SK-N-SH (cell line): ENCODE data around the gene IGFBP7. TPM values are rescaled to one million over a fixed set of nuclear protein-coding genes. Genes with fewer than 3 reads are reported as not detected.
A peak's percentile ranks its signal among the peaks of the same experiment; 100 is the strongest.

Source experiments
- CTCF ChIA-PET: fragments of 300-600, 350-600 bp; formaldehyde crosslinking; extraction: SDS; loops from one replicate; lab custom pipeline; 2021; lab: Yijun Ruan, JAX
- POLR2A ChIA-PET: fragments of 350-600 bp; sonication (Branson Sonifier 250); formaldehyde crosslinking; extraction: SDS; loops from one replicate; lab custom pipeline; 2020; ENCODE audit warnings: antibody characterized with exemption, inconsistent platforms; lab: Yijun Ruan, JAX
- DNase-seq: peaks from one replicate; pipeline ENCODE4 v3.0.0; 2012
- H2AFZ ChIP-seq: fragments of 200-600 bp; sonication (generic); 2 replicates; pipeline ENCODE4 v1.8.1; 2016; ENCODE audit warnings: antibody characterized with exemption, mild to moderate bottlenecking, low read depth
- H3F3A ChIP-seq: fragments of 200-600 bp; sonication (generic); replicated peaks from 2 replicates; pipeline ENCODE3; 2016; ENCODE audit warnings: antibody characterized with exemption, mild to moderate bottlenecking; ENCODE audit not compliant: insufficient read depth
- H3K27ac ChIP-seq, 2 experiments: fragments of 200-500 bp in 1 of 2; fragments of 200-600 bp in 1 of 2; sonication (Bioruptor generic) in 1 of 2; sonication (generic), shearing (Covaris generic) in 1 of 2; 2 replicates each; pipeline versions ENCODE4 v1.5.1 to v1.6.1; 2014 to 2016; ENCODE audit warnings: low read depth in 2 of 2, inconsistent platforms in 1 of 2, low read length in 1 of 2, mild to moderate bottlenecking in 1 of 2, mixed read lengths in 1 of 2
- H3K27me3 ChIP-seq: fragments of 200-600 bp; sonication (generic), shearing (Covaris generic); 2 replicates; pipeline ENCODE4 v1.6.1; 2016; ENCODE audit warnings: mixed run types; ENCODE audit not compliant: insufficient read depth
- H3K36me3 ChIP-seq, 2 experiments: fragments of 200-500 bp in 1 of 2; fragments of 200-600 bp in 1 of 2; sonication (Bioruptor generic) in 1 of 2; sonication (generic) in 1 of 2; replicated peaks in 1 of 2; 2 replicates each; pipeline versions ENCODE3 to v1.5.1; 2014 to 2016; ENCODE audit warnings: low read length in 1 of 2, mild to moderate bottlenecking in 1 of 2; ENCODE audit not compliant: insufficient read depth in 2 of 2, control insufficient read depth in 1 of 2
- H3K4me1 ChIP-seq, 2 experiments: fragments of 200-500 bp in 1 of 2; fragments of 200-600 bp in 1 of 2; sonication (Bioruptor generic) in 1 of 2; sonication (generic), shearing (Covaris generic) in 1 of 2; 2 replicates each; pipeline versions ENCODE4 v1.5.1 to v1.6.1; 2014 to 2016; ENCODE audit warnings: low read depth in 1 of 2, low read length in 1 of 2, mixed run types in 1 of 2; ENCODE audit not compliant: insufficient read depth in 2 of 2, control insufficient read depth in 1 of 2
- H3K4me2 ChIP-seq: fragments of 200-600 bp; sonication (generic), shearing (Covaris generic); 2 replicates; pipeline ENCODE4 v1.6.1; 2017; ENCODE audit warnings: mixed run types
- H3K4me3 ChIP-seq, 2 experiments: fragments of 200-500 bp in 1 of 2; fragments of 200-600 bp in 1 of 2; sonication (Bioruptor generic) in 1 of 2; sonication (generic), shearing (Covaris generic) in 1 of 2; 2 replicates each; pipeline versions ENCODE4 v1.5.1 to v1.8.1; 2014 to 2016; ENCODE audit warnings: low read depth in 2 of 2, inconsistent platforms in 1 of 2, low read length in 1 of 2, mild to moderate bottlenecking in 1 of 2, mixed read lengths in 1 of 2, moderate library complexity in 1 of 2
- H3K79me2 ChIP-seq: fragments of 200-600 bp; sonication (generic); 2 replicates; pipeline ENCODE4 v1.8.1; 2017; ENCODE audit warnings: mild to moderate bottlenecking; ENCODE audit not compliant: insufficient read depth
- H3K9ac ChIP-seq: fragments of 200-600 bp; sonication (generic); 2 replicates; pipeline ENCODE4 v1.6.1; 2017; ENCODE audit warnings: mixed run types
- H3K9me2 ChIP-seq: fragments of 200-600 bp; sonication (generic); 2 replicates; pipeline ENCODE4 v1.6.1; 2017; ENCODE audit warnings: mixed run types
- H3K9me3 ChIP-seq: fragments of 200-600 bp; sonication (generic); 2 replicates; pipeline ENCODE4 v1.6.1; 2017; ENCODE audit warnings: mixed run types, mild to moderate bottlenecking, moderate library complexity
- H4K20me1 ChIP-seq: fragments of 200-600 bp; sonication (generic); 2 replicates; pipeline ENCODE4 v1.6.1; 2017; ENCODE audit warnings: mild to moderate bottlenecking, mixed run types; ENCODE audit not compliant: insufficient read depth
- EP300 ChIP-seq, 2 experiments: IDR thresholded peaks; 2 replicates each; pipeline versions ENCODE4 v1.4.0 to v1.6.1; 2012; ENCODE audit warnings: borderline replicate concordance in 1 of 2, low read depth in 1 of 2, low read length in 1 of 2
- FOXJ3 ChIP-seq: sonication (generic); formaldehyde crosslinking; IDR thresholded peaks from 2 replicates; pipeline ENCODE4 v1.5.1; 2020; ENCODE audit warnings: mild to moderate bottlenecking, missing genetic modification reagents
- GABPA ChIP-seq: IDR thresholded peaks from 2 replicates; pipeline ENCODE4 v1.4.0; 2012; ENCODE audit warnings: low read depth, mild to moderate bottlenecking
- IRF3 ChIP-seq: fragments of 150-350 bp; IDR thresholded peaks from 2 replicates; pipeline ENCODE4 v1.6.1; 2016; ENCODE audit warnings: mild to moderate bottlenecking, low read depth, low read length
- JUND ChIP-seq: IDR thresholded peaks from 2 replicates; pipeline ENCODE4 v1.4.0; 2012
- MEF2A ChIP-seq: IDR thresholded peaks from 2 replicates; pipeline ENCODE4 v1.4.0; 2012; ENCODE audit warnings: low read depth, borderline replicate concordance
- RXRA ChIP-seq: IDR thresholded peaks from 2 replicates; pipeline ENCODE4 v1.4.0; 2012; ENCODE audit warnings: low read depth, mild to moderate bottlenecking, borderline replicate concordance
- TCF12 ChIP-seq: IDR thresholded peaks from 2 replicates; pipeline ENCODE4 v1.4.0; 2012
- YY1 ChIP-seq: IDR thresholded peaks from 2 replicates; pipeline ENCODE4 v1.4.0; 2012; ENCODE audit warnings: low read depth, mild to moderate bottlenecking
- WGBS: methylation state at CpG from one replicate; pipeline ENCODE4 v1.1.6; 2017; ENCODE audit warnings: low lambda C conversion rate; 5-methylcytosine and 5-hydroxymethylcytosine counted together
- polyA plus RNA-seq, 3 experiments: library from polyadenylated mRNA; depleted of rRNA; stranded (reverse); fragments of >200 nt; gene quantifications; 2 replicates each; pipeline ENCODE4 v1.2.3, GENCODE V29; 2012
- TF ChIP-seq, protein P1 (sequence below): IDR thresholded peaks from 2 replicates; pipeline ENCODE4 v1.4.0; 2012; ENCODE audit warnings: low read depth, borderline replicate concordance
- TF ChIP-seq, protein P2 (sequence below): fragments of 200-600 bp; sonication (generic); IDR thresholded peaks from 2 replicates; pipeline ENCODE4 v1.6.1; 2017; ENCODE audit warnings: antibody characterized with exemption, mild to moderate bottlenecking, moderate library complexity

The IGFBP7 gene
- polyA plus RNA-seq, 1 of the 3 experiments (the other 2 are of a cell fraction) = 0.38 TPM

DNA sequence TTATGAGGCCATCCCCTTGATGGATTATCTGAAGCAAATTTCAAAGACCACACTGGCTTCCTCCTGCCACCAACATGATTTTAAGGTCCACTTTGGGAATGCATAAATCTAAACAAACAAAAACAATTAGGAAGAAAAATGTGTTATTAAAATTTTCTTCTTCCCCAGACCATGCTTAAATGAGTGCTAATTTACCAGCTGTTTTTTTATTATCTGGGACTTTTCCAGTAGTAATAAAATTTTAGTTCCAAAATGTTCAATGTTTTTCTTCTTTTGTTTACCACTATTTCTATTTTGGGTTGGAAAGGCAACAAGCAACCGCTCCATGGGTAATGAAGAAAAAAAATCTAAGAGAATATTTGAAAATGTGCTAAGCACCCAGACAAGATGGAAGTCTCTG lies 69.2 kb downstream of the IGFBP7 start:
- Histone ChIP-seq H3K36me3 (no peaks in the 10 kb centered on the region), H4K20me1 (no peaks in the 10 kb centered on the region), H3K4me2 (no peak overlapping the region), H3K27ac (no peak overlapping the region), H3F3A (peaks cover 16% of the 10 kb centered on the region), H3K9ac (no peak overlapping the region), H3K27me3 (no peaks in the 10 kb centered on the region), H3K4me1 (peaks cover 7 to 12% of the 10 kb centered on the region in 2 experiments; a peak in 3 of 4 replicates), H3K79me2 (no peaks in the 10 kb centered on the region), H3K9me3 (no peaks in the 10 kb centered on the region), H3K9me2 (no peaks in the 10 kb centered on the region), H2AFZ (no peak overlapping the region), H3K4me3 (no peak overlapping the region)
- WGBS = 86% methylated on average over 1 of the region's 1 CpG
- no peak for TF ChIP-seq FOXJ3 (CRISPR knock-in tag)
- TF ChIP-seq TCF12 = no peak
- TF ChIP-seq JUND = no peak
- no peak for TF ChIP-seq RXRA
- TF ChIP-seq EP300 (IDR thresholded peaks at IDR 0.05; ENCODE audit: borderline replicate concordance in 1 of 2, low read depth in 1 of 2, low read length in 1 of 2) = no peak
- TF ChIP-seq GABPA = no peak
- TF ChIP-seq YY1 = no peak
- TF ChIP-seq, protein P1, sequence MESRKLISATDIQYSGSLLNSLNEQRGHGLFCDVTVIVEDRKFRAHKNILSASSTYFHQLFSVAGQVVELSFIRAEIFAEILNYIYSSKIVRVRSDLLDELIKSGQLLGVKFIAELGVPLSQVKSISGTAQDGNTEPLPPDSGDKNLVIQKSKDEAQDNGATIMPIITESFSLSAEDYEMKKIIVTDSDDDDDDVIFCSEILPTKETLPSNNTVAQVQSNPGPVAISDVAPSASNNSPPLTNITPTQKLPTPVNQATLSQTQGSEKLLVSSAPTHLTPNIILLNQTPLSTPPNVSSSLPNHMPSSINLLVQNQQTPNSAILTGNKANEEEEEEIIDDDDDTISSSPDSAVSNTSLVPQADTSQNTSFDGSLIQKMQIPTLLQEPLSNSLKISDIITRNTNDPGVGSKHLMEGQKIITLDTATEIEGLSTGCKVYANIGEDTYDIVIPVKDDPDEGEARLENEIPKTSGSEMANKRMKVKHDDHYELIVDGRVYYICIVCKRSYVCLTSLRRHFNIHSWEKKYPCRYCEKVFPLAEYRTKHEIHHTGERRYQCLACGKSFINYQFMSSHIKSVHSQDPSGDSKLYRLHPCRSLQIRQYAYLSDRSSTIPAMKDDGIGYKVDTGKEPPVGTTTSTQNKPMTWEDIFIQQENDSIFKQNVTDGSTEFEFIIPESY = no peak
- DNase-seq = no peak
- POLR2A ChIA-PET = no interaction called here
- CTCF ChIA-PET = interaction anchor here (1.2 to 8.8 kb wide), 4 partner anchors 32 to 123 kb away, joined by 4 to 139 read pairs (median 5); no protein-coding TSS in a partner anchor

- TF ChIP-seq, protein P2, sequence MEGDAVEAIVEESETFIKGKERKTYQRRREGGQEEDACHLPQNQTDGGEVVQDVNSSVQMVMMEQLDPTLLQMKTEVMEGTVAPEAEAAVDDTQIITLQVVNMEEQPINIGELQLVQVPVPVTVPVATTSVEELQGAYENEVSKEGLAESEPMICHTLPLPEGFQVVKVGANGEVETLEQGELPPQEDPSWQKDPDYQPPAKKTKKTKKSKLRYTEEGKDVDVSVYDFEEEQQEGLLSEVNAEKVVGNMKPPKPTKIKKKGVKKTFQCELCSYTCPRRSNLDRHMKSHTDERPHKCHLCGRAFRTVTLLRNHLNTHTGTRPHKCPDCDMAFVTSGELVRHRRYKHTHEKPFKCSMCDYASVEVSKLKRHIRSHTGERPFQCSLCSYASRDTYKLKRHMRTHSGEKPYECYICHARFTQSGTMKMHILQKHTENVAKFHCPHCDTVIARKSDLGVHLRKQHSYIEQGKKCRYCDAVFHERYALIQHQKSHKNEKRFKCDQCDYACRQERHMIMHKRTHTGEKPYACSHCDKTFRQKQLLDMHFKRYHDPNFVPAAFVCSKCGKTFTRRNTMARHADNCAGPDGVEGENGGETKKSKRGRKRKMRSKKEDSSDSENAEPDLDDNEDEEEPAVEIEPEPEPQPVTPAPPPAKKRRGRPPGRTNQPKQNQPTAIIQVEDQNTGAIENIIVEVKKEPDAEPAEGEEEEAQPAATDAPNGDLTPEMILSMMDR = no peak
- TF ChIP-seq MEF2A = no peak
- no peak for TF ChIP-seq IRF3
- Histone ChIP-seq H3K9ac (no peak overlapping the region), H3K9me3 (no peaks in the 10 kb centered on the region), H3K36me3 (no peaks in the 10 kb centered on the region), H2AFZ (no peak overlapping the region), H3K9me2 (no peaks in the 10 kb centered on the region), H4K20me1 (no peaks in the 10 kb centered on the region), H3F3A (peaks cover 16% of the 10 kb centered on the region), H3K4me3 (no peak overlapping the region), H3K4me2 (no peak overlapping the region), H3K79me2 (no peaks in the 10 kb centered on the region), H3K27me3 (no peaks in the 10 kb centered on the region), H3K27ac (peak overlapping the region in 1 of 2 experiments; percentile 24; a peak in 1 of 4 replicates), H3K4me1 (peaks cover 7 to 12% of the 10 kb centered on the region in 2 experiments; a peak in 3 of 4 replicates)
- 59% methylated on average over 5 of the region's 6 CpGs for WGBS
- POLR2A ChIA-PET = no interaction called here
- CTCF ChIA-PET = interaction anchor here (1.3 to 8.8 kb wide), 4 partner anchors 33 to 123 kb away, joined by 4 to 139 read pairs (median 5); no protein-coding TSS in a partner anchor
- DNase-seq = no peak
Measured at GRCh38 chr4:57040510-57040909, 69.7 kb downstream of the IGFBP7 start.
